SJSA1 (cell line): ENCODE measurements around the gene HOXD12. TPM values are rescaled to one million over a fixed set of nuclear protein-coding genes. Genes with fewer than 3 reads are reported as not detected.

Experiments used
- DNase-seq, 2 experiments: peaks; one replicate each; pipeline ENCODE4 v3.0.0-alpha.2; 2015 to 2020; ENCODE audit warnings: low spot score in 2 of 2, low read depth in 1 of 2
- H3K27ac ChIP-seq: fragments of 250-450 bp; sonication (Bioruptor Pico); 2 replicates; pipeline ENCODE4 v1.5.1; 2020; ENCODE audit warnings: mild to moderate bottlenecking, moderate library complexity
- H3K27me3 ChIP-seq: fragments of 250-450 bp; sonication (Bioruptor Pico); replicated peaks from 2 replicates; pipeline ENCODE4 v1.5.1; 2020; ENCODE audit warnings: mild to moderate bottlenecking, moderate library complexity
- H3K36me3 ChIP-seq: fragments of 250-450 bp; sonication (Bioruptor Pico); 2 replicates; pipeline ENCODE4 v1.5.1; 2020; ENCODE audit warnings: mild to moderate bottlenecking
- H3K4me1 ChIP-seq: fragments of 250-450 bp; sonication (Bioruptor Pico); replicated peaks from 2 replicates; pipeline ENCODE4 v1.6.1; 2021; ENCODE audit warnings: mild to moderate bottlenecking
- H3K4me3 ChIP-seq: fragments of 250-450 bp; sonication (Bioruptor Pico); 2 replicates; pipeline ENCODE4 v1.5.1; 2020; ENCODE audit warnings: mild to moderate bottlenecking
- H3K9me3 ChIP-seq: fragments of 250-450 bp; sonication (Bioruptor Pico); replicated peaks from 2 replicates; pipeline ENCODE4 v1.5.1; 2020; ENCODE audit warnings: mild to moderate bottlenecking
- total RNA-seq: library from RNA; depleted of rRNA; stranded (reverse); fragments of >200 nt; shearing (Covaris generic); gene quantifications from 2 replicates; pipeline ENCODE4 v1.2.3, GENCODE V29; 2014

Gene HOXD12
- total RNA-seq, 1 experiment from 2014 or later: 0.13 TPM

DNA sequence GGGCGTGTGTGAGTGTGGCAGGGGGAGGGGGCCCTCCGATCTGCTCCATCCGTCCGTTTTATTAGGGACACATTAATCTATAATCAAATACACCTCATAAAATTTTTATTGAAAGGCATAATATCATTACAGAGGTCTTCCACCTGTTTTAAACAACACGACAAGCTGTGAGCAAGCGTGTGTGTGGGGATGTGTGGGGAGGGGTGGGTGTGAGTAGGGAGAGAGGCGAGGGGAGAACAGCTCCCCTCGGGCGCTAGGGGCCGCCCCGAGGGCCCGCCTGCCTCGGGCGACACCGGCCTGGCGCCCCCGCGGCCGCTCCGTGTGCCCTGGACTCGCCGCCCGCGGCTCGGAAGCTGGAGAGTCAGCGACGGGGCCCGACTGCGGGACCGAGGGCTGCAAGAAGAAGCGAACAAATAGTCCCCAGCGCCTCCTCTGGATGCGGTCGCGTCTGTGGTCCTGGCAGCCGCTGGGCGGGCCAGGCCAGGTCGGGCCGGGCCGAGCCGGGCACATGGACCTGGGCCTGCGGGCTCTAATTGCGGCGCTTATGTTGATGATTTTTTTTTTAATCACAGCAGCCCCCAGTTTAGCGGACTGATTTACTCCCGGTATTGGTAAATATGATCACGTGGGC is 22.6 kb downstream of the HOXD12 start:
- Histone ChIP-seq H3K9me3 (no peaks in the 10 kb centered on the region), H3K36me3 (no peaks in the 10 kb centered on the region), H3K27ac (no peak overlapping the region), H3K27me3 (peaks cover 27% of the 10 kb centered on the region), H3K4me3 (peak overlapping the region; percentile 49), H3K4me1 (peaks cover 10% of the 10 kb centered on the region)
- DNase-seq: peak in 1 of 2 experiments; percentile 87

DNA sequence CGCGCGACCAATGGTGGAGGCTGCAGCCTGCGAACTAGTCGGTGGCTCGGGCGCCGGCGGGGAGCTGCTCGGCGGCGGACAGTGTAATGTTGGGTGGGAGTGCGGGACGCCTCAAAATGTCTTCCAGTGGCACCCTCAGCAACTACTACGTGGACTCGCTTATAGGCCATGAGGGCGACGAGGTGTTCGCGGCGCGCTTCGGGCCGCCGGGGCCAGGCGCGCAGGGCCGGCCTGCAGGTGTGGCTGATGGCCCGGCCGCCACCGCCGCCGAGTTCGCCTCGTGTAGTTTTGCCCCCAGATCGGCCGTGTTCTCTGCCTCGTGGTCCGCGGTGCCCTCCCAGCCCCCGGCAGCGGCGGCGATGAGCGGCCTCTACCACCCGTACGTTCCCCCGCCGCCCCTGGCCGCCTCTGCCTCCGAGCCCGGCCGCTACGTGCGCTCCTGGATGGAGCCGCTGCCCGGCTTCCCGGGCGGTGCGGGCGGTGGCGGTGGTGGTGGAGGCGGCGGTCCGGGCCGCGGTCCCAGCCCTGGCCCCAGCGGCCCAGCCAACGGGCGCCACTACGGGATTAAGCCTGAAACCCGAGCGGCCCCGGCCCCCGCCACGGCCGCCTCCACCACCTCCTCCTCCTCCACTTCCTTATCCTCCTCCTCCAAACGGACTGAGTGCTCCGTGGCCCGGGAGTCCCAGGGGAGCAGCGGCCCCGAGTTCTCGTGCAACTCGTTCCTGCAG is 23.3 kb downstream of the HOXD12 start, which contains the start of gene HOXD9:
Gene HOXD9 (plus strand): TSS at position 37 of the 728 bp plus-strand sequence. CDS start 50 bp downstream, at position 87.
- H3K27ac ChIP-seq: no peak within 1 kb of the TSS
- peaks cover 20% of the 10 kb centered on the region for H3K27me3 ChIP-seq
- peak within 1 kb of the TSS; percentile 49 for H3K4me3 ChIP-seq
- H3K36me3 ChIP-seq: no peaks in the 10 kb centered on the region
- no peaks in the 10 kb centered on the region for H3K9me3 ChIP-seq
- peak in 1 of 2 experiments; percentile 76 for DNase-seq
- peaks cover 10% of the 10 kb centered on the region for H3K4me1 ChIP-seq

DNA sequence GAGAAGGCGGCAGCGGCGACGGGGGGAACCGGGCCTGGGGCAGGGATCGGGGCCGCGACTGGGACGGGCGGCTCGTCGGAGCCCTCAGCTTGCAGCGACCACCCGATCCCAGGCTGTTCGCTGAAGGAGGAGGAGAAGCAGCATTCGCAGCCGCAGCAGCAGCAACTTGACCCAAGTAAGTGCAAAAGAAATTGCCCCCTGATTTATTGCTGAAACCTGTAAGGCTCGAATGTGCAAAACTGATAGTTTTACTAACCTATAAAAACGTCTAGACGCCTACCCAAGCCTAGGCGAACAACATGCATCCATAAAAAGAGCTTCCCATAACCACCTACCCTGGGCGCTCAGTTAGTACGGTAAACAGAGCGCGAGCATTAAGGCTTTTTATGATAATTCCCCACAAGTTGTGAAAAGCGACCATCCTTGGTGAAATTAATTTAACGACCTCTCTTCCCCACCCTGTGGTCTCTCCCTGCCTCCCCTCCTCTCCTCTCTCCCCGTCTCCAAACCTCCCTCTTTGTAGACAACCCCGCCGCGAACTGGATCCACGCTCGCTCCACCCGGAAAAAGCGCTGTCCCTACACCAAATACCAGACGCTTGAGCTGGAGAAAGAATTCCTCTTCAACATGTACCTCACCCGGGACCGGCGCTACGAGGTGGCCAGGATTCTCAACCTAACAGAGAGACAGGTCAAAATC is 24.0 kb downstream of the HOXD12 start:
- Histone ChIP-seq H3K36me3 (no peaks in the 10 kb centered on the region), H3K4me3 (peak overlapping the region; percentile 49), H3K27me3 (peaks cover 16% of the 10 kb centered on the region; the same call in 1 of the 2 replicates), H3K9me3 (no peaks in the 10 kb centered on the region), H3K4me1 (peaks cover 10% of the 10 kb centered on the region), H3K27ac (no peak overlapping the region)
- DNase-seq: no peak

DNA sequence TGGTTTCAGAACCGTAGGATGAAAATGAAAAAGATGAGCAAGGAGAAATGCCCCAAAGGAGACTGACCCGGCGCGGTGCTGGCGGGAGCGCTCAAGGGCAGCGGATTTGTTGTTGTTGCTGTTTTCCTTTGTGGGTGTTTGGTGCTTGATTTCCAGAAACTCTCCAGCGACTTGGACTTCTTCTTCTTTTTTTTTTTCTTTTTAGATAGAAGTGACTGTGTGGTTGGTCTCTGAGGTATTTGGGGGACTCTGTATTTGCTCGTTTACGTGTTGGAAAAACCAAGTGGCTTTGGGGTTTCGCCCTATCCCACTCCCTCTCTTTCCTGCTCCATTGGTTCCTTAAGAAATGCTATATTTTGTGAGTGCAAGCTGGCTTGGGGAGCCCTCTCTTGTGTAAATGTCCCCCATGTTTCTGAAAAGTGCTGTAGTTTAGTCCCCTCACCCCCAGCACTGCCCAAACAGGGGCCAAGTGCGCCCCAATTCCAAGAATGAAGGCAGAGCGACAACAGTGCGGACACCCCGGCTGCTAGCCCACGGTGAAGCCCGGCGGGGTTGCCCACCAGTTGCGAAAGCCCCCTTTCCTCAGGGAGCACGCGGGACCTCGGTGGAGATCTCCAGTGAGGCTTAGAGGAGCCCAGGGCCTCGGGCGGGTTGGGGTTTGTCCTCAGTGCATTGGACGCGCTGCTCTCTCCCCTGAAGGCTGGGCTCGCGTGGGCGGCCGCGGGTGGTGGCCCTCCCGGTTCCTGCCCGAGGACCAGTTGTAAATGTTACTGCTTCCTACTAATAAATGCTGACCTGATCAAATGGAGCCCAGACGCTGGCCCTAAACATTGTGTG is 24.7 kb downstream of the HOXD12 start:
- Histone ChIP-seq H3K4me1 (peaks cover 18% of the 10 kb centered on the region), H3K4me3 (no peak overlapping the region), H3K27ac (no peak overlapping the region), H3K27me3 (peaks cover 16% of the 10 kb centered on the region; the same call in 1 of the 2 replicates), H3K9me3 (no peaks in the 10 kb centered on the region), H3K36me3 (no peaks in the 10 kb centered on the region)
- no peak for DNase-seq

DNA sequence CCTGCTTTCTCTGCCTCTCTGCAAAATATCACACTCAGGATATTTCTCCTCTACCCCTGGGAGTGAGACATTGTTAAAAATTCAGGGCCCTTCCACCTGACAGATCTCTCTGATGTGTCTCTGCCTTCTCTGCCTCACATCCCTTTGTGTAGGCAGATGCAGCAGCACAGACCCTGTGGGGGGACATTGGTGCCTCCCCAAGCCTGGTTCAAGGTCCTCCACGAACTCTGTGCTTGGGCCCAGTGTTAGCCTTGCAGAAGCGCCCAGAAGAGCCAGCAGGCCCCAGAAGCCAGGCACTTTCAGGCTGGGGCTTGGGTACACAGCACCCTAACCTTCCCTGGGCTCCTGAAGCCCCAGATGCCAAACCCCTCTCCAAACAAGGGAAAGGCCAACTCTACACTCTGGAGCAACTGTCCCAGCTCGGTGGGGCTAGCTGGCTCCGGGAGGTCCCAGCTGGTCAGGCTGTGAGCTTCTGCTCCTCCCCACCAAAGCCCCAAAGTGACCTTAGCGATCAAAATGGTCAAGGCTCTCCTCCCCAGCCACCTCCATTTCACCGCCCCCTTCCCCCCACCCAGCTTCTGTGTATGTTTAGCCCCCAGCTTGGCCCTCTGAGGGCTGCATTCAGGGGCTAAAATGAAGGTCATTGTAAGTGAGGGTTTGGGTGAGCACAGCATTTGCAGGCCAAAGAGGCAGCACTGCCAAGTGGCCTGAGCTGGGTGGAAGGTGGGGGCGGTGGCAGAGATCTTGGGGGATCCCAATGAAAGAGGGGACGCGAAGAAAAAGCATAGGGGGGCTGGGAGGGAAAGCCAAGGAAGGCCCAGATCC is 25.6 kb downstream of the HOXD12 start:
- Histone ChIP-seq H3K27ac (no peak overlapping the region), H3K36me3 (peaks cover under 1% of the 10 kb centered on the region), H3K4me1 (peaks cover 19% of the 10 kb centered on the region), H3K9me3 (no peaks in the 10 kb centered on the region), H3K27me3 (peaks cover 13% of the 10 kb centered on the region; the same call in 1 of the 2 replicates), H3K4me3 (no peak overlapping the region)
- DNase-seq: no peak

DNA sequence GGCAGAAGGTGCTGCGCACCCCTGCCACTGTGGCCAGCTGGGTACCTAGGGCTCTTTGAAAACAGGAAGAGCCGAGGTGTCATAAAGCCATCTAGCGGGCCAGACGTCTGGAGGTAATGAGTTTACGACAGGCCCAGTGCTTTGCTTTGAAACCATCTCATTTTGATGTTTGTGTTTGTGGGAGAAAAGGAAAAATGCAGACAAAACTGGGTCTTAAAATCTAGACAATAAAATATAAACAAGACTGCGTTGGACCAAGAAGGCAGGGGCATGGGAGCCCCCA is 26.1 kb downstream of the HOXD12 start:
- H3K27me3 ChIP-seq: peaks cover 10% of the 10 kb centered on the region; the same call in 1 of the 2 replicates
- DNase-seq: no peak
- H3K27ac ChIP-seq: no peak overlapping the region

DNA sequence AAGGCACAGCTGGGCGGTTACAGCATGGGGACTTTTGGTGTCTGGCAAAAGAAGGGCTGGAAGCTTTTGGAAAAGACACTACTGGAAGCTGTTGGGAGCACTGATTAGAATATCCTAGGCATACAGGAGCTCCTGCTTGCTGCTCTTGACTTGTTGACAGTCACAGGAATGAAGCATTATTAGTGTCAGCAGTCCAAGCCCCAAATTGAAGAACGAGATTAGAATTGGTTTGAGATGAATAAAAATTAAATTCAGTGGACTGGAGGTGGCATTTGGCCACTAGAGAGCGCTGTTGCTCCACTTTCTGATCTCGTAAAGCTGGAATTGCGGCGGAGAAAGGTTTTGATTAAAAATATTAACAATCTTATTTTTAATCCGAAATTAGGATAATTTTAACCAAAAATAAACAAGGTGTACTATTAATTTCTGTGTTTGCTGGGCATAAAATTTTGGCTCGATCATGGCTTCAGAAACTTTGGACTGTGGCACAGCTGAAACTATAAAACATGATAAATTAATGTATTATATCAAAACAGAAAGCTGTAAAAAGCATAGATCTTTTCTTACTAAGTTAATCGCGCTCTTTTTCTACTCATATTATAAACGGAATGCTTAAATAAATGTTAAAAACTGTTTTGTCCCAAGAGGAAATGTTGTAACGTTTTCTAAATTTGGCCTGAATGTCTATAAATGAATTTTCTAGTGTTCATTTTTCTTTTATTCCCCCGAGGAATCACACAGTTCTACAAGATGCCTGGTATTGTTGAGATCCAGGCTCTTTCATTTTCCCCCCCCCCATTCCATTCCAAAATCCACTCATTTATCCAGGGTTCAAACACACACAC is 27.6 kb downstream of the HOXD12 start:
- Histone ChIP-seq H3K36me3 (peaks cover 5% of the 10 kb centered on the region), H3K27ac (no peak overlapping the region), H3K27me3 (0 out of 2 replicates have a peak, but pooled peaks cover 4% of the 10 kb centered on the region), H3K9me3 (no peaks in the 10 kb centered on the region), H3K4me1 (peaks cover 17% of the 10 kb centered on the region), H3K4me3 (no peak overlapping the region)
- DNase-seq: peak in 1 of 2 experiments; percentile 52

More for the DNA sequence above, 26.1 kb downstream of the HOXD12 start:
- H3K4me1 ChIP-seq: peaks cover 19% of the 10 kb centered on the region
- H3K36me3 ChIP-seq: peaks cover 4% of the 10 kb centered on the region
- H3K9me3 ChIP-seq: no peaks in the 10 kb centered on the region
- H3K4me3 ChIP-seq: no peak overlapping the region

DNA sequence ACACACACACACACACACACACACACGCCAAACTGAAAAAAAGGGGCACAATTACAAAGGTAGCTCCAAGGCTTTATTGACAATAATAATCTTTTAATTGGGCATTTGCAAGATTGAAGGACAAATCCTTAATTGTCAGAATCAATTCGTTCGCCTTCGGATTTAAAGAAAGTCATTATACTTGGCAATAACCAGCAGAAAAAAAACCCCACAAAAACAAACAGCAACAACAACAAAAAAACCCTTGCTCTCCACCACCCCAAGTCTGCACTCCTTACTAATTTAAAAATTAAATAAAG is 28.1 kb downstream of the HOXD12 start:
- Histone ChIP-seq H3K27me3 (0 out of 2 replicates have a peak, but pooled peaks cover 4% of the 10 kb centered on the region), H3K4me1 (peaks cover 17% of the 10 kb centered on the region), H3K27ac (no peak overlapping the region), H3K9me3 (no peaks in the 10 kb centered on the region), H3K36me3 (peaks cover 8% of the 10 kb centered on the region), H3K4me3 (no peak overlapping the region)
- DNase-seq: no peak

DNA sequence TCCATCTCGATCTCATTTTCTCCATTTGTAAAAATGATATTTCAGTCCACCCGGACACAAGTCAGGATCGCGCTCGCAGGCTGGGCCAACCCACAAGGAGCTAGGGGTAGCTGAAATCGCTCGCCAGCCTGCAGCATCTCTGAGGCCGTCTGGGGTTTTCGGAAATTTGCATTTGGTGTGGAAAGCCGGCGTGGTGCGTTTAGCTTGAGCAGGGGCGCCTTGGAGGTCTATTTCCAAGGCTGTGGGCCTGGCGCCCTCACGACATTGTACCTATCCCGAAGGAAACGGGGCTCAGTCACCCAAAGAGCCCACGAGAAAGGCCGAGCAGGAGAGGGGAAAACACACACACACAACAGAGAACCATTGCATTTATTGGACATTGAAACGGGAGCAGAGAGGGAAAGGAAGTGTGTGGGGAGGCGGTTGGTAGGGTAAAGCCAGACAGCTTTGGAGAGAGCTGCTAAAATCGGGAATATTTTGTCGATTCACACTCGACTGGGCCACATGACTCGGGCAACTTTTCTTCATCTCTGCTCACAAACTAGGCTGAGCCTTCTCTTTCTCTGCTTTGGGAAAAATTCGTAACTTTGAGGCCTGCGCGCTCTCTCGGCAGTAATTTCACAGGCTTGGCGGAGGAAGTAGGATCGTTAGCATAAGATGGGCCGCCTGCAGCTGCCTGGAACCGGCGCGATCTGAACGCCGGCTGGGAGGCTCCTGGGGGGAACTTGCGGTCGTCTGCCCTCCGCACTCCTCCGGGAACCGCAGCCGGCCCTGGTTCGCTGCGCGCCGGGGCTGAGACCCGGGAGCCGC is 28.8 kb downstream of the HOXD12 start:
- 0 out of 2 replicates have a peak, but pooled peaks cover 1% of the 10 kb centered on the region for H3K27me3 ChIP-seq
- H3K4me1 ChIP-seq: peaks cover 12% of the 10 kb centered on the region
- peak overlapping the region; percentile 90; the same call in 1 of the 2 replicates for H3K4me3 ChIP-seq
- peaks cover 8% of the 10 kb centered on the region for H3K36me3 ChIP-seq
- DNase-seq: no peak
- H3K27ac ChIP-seq: no peak overlapping the region
- no peaks in the 10 kb centered on the region for H3K9me3 ChIP-seq

DNA sequence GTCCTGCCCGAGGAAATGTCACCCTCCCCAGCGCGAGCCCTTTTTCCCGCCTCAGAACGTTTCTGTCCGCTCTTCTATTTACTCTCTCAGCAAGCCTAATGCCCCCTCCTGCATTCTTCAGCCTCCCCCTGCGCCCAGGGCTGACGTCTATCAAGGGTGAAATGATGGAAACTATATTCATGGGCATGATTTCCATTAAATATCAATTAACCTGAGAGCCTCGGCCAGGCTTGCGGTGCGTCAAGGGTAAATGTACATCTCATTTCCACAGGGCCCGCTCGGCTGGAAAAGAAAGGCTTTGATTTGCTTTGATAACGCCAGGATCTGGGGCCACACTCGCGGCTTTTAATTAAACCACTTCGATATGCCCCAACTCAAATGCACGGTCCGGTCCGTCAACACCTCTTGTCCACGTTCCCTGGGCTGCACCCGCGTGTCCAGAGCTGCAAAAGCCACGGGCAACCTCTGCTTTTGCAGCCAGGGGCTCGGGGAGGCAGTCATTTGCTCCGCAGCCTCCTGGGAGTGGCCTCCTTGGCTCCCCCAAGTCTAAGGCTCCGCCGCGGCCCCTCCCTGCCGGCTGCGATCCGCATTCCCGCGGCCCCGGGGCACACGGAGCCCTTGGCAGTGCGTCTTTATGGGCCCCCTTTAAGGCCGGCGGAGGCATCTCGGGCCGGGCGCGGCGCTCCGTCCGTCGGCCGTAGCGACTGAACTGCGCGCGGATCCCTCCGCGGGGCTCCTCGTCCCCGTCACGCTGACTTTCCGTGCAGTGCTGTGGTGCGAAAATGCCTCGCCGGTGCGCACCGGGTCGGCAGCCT is 29.6 kb downstream of the HOXD12 start, which contains the start of gene HOXD8:
Gene HOXD8 (plus strand): TSS at position 724 of the 815 bp plus-strand sequence. CDS start 662 bp downstream, outside the sequence.
- H3K9me3 ChIP-seq: no peaks in the 10 kb centered on the region
- peak within 1 kb of the TSS; percentile 90 for H3K4me3 ChIP-seq
- peaks cover 12% of the 10 kb centered on the region for H3K4me1 ChIP-seq
- H3K27me3 ChIP-seq: no peaks in the 10 kb centered on the region
- peak; percentile 83 to 84 for DNase-seq
- H3K27ac ChIP-seq: peak within 1 kb of the TSS; percentile 71
- peaks cover 8% of the 10 kb centered on the region for H3K36me3 ChIP-seq

DNA sequence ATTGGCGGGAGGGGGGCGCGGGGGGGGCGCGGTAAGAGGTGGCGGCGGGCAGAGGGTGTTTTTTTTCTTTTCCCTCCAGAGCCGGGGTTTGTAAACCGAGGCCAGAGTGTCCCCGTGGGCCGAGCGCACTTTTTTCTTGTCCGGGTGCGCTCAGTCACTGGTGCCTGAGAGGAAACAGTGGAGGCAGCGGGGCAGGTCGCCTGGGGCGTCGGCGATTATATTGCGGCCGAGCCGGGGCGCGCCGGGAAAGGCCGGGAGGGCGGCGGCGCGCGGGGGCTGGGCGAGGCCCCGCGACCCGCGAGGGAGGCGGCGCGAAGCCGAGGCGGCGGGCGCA is 30.2 kb downstream of the HOXD12 start:
- Histone ChIP-seq H3K27ac (peak overlapping the region; percentile 71), H3K27me3 (no peaks in the 10 kb centered on the region), H3K4me1 (peaks cover 15% of the 10 kb centered on the region), H3K4me3 (peak overlapping the region; percentile 90), H3K9me3 (no peaks in the 10 kb centered on the region), H3K36me3 (peaks cover 13% of the 10 kb centered on the region)
- no peak for DNase-seq
